ENCODE measurements around the gene NEK2. TPM values are rescaled to one million over a fixed set of nuclear protein-coding genes. Genes with fewer than 3 reads are reported as not detected.
"Not testable (repeated sequence)": the region's sequence is repeated elsewhere in the genome, so short reads cannot be mapped to it uniquely, and the experiment has no call there.

NEK2 gene
- total RNA-seq, 2 experiments from 2014 or later = 42.5 to 48.4 TPM

DNA sequence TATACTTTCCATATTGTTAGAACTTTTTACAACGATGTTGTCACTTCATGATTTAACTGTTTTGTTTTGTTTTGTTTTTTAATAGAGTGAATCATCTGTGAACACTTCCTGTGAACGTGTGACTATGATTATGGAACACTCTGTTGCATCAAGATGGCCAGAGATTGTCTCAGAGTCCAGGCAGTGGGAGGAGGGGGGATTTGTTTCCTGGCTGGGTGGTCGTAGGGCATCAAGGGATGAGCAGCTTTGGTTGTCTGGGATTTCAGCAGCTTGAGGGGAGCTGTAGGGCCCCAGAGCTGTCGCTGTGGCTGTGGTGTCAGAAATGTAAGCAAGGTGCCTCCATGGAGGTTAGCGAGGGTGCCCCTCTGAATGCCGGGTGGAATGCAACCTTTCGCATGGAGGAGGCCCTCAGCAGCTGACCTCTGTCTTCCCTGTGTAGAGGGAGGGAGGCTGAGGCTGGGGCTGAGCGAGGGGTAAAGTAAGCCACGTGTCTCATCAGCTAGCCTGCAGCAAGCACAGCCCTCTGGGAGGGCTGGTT is 21.4 kb downstream of the NEK2 start:
- no peak for ATAC-seq
- H3K27me3 Mint-ChIP-seq = no peaks in the 10 kb centered on the region
- CTCF ChIA-PET = interaction anchor here (1.0 to 4.9 kb wide), 12 partner anchors 14 to 273 kb away, joined by 3 to 63 read pairs (median 4); partner anchors contain the start of gene SLC30A1
- H3K4me3 Mint-ChIP-seq = no peak overlapping the region
- H3K27ac Mint-ChIP-seq = no peak overlapping the region
- peaks cover 4% of the 10 kb centered on the region for H3K4me1 Mint-ChIP-seq
- no peaks in the 10 kb centered on the region for H3K36me3 Mint-ChIP-seq
- H3K9me3 Mint-ChIP-seq (ENCODE audit: low read depth) = no peaks in the 10 kb centered on the region
- peak; percentile 39 for DNase-seq

DNA sequence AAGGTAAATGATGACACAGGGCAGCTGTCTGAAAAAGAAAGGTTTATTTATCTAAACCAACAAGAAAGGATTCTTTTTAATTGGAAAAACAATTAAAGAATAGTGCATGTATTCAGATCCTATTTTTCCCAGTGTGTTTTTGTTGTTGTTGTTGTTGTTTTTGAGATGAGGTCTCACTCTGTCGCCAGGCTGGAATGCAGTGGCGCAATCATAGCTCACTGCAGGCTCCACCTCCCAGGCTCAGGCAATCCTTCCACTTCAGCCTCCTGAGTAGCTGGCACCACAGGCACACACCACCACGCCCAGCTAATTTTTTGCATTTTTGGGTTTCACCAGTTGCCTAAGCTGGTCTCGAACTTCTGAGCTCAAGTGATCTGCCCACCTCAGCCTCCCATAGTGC is 22.1 kb downstream of the NEK2 start:
- Mint-ChIP-seq H3K9me3 (ENCODE audit: low read depth) (no peaks in the 10 kb centered on the region), H3K36me3 (no peaks in the 10 kb centered on the region), H3K4me3 (no peak overlapping the region), H3K4me1 (peaks cover 5% of the 10 kb centered on the region), H3K27ac (no peak overlapping the region), H3K27me3 (no peaks in the 10 kb centered on the region)
- no peak for DNase-seq
- ATAC-seq = no peak
- CTCF ChIA-PET = interaction anchor here (1.0 to 4.9 kb wide), 8 partner anchors 10 to 324 kb away, joined by 3 to 63 read pairs (median 6); partner anchors contain the start of gene SLC30A1

- Mint-ChIP-seq H3K9me3 (ENCODE audit: low read depth) (no peaks in the 10 kb centered on the region), H3K27ac (no peak overlapping the region), H3K4me3 (no peak overlapping the region), H3K4me1 (peaks cover 5% of the 10 kb centered on the region), H3K27me3 (no peaks in the 10 kb centered on the region), H3K36me3 (no peaks in the 10 kb centered on the region)
- DNase-seq (no peak), ATAC-seq (no peak)
- CTCF ChIA-PET = interaction anchor here (1.0 to 4.9 kb wide), 6 partner anchors 9 to 323 kb away, joined by 3 to 63 read pairs (median 3); partner anchors contain the start of gene SLC30A1
These were observed 23.1 kb downstream of the NEK2 start for GRCh38 chr1:211652371-211652770.

GRCh38 chr1:211650904-211651303 is 24.5 kb downstream of the NEK2 start:
- CTCF ChIA-PET = interaction anchor here (0.8 to 4.9 kb wide), 6 partner anchors 9 to 135 kb away, joined by 3 to 63 read pairs (median 5); partner anchors contain the start of gene SLC30A1
- H3K27ac Mint-ChIP-seq = no peak overlapping the region
- ATAC-seq (no peak), DNase-seq (no peak)
- no peaks in the 10 kb centered on the region for H3K9me3 Mint-ChIP-seq (ENCODE audit: low read depth)
- no peak overlapping the region for H3K4me3 Mint-ChIP-seq
- no peaks in the 10 kb centered on the region for H3K36me3 Mint-ChIP-seq
- peaks cover 5% of the 10 kb centered on the region for H3K27me3 Mint-ChIP-seq
- H3K4me1 Mint-ChIP-seq = peaks cover 5% of the 10 kb centered on the region

DNA sequence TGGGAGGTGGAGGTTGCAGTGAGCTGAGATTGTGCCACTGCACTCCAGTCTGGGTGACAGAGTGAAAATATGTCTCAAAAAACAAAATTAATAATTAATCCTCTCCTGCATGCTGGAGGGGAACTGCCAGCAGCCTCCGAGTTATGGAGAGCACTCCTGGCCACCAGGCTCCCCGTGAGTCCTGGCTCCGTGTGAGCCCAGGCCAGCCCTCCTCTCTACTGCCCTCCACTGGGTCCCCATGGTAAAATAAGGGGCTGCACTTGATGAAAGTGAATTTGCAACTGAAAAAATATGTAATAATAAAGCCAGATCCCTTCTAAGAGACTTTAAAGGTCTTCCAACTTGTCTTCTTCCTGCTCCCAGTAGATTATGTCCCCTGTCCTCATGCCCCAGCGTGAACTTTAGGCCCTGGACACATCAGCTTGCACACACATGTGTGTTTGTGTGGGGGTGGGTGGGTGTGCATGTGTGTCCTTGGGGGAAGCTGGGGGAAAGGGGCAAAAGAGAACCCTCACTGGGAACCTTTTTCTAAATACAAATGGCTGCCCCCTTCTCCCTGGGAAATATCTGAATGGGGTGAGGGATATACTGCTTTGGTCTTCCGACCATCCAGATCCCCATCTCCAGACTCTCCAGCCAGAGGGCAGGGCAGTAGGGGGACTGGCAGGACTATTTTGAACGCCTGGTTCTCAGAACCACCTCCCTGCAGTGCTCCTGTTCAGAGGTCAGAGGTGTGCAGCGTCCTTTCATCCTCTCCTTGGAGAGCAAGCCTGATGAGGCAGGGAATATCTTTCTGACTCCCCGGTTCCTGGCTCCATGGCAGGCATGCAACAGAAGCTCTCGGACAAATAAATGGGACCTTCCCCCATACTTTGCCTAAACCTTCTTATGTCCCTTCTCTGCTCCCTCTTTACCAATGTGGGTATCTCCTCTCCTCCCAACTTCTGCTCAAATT is 26.2 kb downstream of the NEK2 start:
- H3K27me3 Mint-ChIP-seq = peaks cover 5% of the 10 kb centered on the region
- peaks cover 5% of the 10 kb centered on the region for H3K4me1 Mint-ChIP-seq
- peak; percentile 85 for ATAC-seq
- no peaks in the 10 kb centered on the region for H3K9me3 Mint-ChIP-seq (ENCODE audit: low read depth)
- no peak overlapping the region for H3K27ac Mint-ChIP-seq
- H3K4me3 Mint-ChIP-seq = no peak overlapping the region
- peak; percentile 64 for DNase-seq
- CTCF ChIA-PET = interaction anchor here (0.7 to 1.8 kb wide), 9 partner anchors 8 to 171 kb away, joined by 3 to 7 read pairs (median 4); partner anchors contain the start of gene SLC30A1
- no peaks in the 10 kb centered on the region for H3K36me3 Mint-ChIP-seq

DNA sequence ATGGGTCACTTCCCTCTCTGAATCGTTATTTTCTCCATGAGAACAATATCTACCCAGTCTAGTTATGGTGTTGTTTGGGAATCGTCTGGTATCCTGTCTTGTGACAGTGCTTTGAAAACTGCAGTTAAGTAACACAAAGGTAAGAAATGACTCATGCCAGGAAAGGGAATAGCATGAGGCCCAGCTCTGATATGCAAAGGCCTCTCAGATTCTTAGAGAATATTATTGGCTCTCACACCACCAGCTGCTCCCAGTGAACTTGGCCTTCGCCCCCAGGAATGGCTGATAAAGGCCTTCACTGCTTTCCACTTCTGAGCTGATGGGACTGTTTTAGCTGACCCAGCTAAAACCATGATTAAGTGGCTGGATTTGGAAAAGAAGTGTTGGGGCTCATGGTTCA is 27.1 kb downstream of the NEK2 start:
- Mint-ChIP-seq H3K9me3 (ENCODE audit: low read depth) (no peaks in the 10 kb centered on the region), H3K27ac (no peak overlapping the region), H3K36me3 (no peaks in the 10 kb centered on the region), H3K4me3 (no peak overlapping the region), H3K27me3 (peaks cover 5% of the 10 kb centered on the region), H3K4me1 (peaks cover 8% of the 10 kb centered on the region)
- CTCF ChIA-PET = interaction anchor here (1.0 to 1.8 kb wide), 8 partner anchors 11 to 172 kb away, joined by 3 to 7 read pairs (median 4); partner anchors contain the start of gene SLC30A1
- ATAC-seq (no peak), DNase-seq (no peak)

DNA sequence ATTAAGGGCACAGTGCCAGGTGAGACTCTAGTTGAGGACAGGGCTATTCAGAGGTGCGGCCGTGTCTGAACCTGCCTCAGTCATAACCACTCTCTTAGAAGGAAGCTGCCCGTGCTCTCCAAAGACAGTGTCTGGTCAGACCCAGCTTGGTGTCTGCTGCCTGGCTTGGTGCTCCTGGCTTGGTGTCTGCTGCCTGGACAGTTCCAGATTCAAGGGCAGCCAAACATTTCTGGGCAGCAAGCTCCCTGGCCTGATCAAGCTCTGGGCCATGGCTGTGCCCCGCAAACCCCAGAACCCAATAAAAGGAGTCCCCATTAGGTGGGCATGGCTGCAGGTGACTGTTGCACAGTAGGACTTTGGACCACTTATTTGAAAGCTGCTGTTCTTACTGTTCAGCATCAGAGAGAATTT is 27.7 kb downstream of the NEK2 start:
- CTCF ChIA-PET = interaction anchor here (1.1 to 1.8 kb wide), 5 partner anchors 10 to 171 kb away, joined by 3 to 4 read pairs (median 4); no protein-coding TSS in a partner anchor
- DNase-seq = no peak
- Mint-ChIP-seq H3K27ac (no peak overlapping the region), H3K9me3 (ENCODE audit: low read depth) (no peaks in the 10 kb centered on the region), H3K27me3 (peaks cover 5% of the 10 kb centered on the region), H3K36me3 (no peaks in the 10 kb centered on the region), H3K4me1 (peaks cover 11% of the 10 kb centered on the region), H3K4me3 (no peak overlapping the region)
- ATAC-seq = no peak

GRCh38 chr1:211646566-211646965 is 28.9 kb downstream of the NEK2 start:
- CTCF ChIA-PET = interaction anchor here (1.7 kb wide), 1 partner anchor 170 kb away, joined by 4 read pairs; no protein-coding TSS in a partner anchor
- Mint-ChIP-seq H3K27me3 (peaks cover 5% of the 10 kb centered on the region), H3K9me3 (ENCODE audit: low read depth) (no peaks in the 10 kb centered on the region), H3K4me1 (peaks cover 11% of the 10 kb centered on the region), H3K36me3 (no peaks in the 10 kb centered on the region), H3K4me3 (no peak overlapping the region), H3K27ac (no peak overlapping the region)
- no peak for DNase-seq
- no peak for ATAC-seq

DNA sequence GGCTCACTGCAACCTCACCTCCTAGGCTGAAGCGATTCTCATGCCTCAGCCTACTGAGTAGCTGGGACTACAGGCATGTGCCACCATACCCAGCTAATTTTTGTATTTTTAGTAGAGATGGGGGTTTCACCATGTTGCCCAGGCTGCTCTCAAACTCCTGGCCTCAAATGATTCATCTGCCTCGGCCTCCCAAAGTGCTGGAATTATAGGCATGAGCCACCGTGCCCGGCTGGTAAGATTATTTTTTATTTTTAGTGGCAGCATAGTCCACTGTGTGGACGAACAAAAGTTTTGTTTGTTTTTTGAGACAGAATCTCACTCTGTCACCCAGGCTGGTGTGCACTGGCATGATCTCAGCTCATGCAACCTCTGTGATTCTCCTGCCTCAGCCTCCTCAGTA is 29.8 kb downstream of the NEK2 start:
- not testable (repeated sequence) for DNase-seq

GRCh38 chr1:211644653-211645052 is 30.8 kb downstream of the NEK2 start:
- Mint-ChIP-seq H3K9me3 (ENCODE audit: low read depth) (no peaks in the 10 kb centered on the region), H3K36me3 (no peaks in the 10 kb centered on the region), H3K27me3 (peaks cover 12% of the 10 kb centered on the region), H3K27ac (no peak overlapping the region), H3K4me1 (peaks cover 11% of the 10 kb centered on the region), H3K4me3 (no peak overlapping the region)
- CTCF ChIA-PET = interaction anchor here (1.0 kb wide), 1 partner anchor 11 kb away, joined by 3 read pairs; no protein-coding TSS in a partner anchor
- ATAC-seq (no peak), DNase-seq (no peak)

More for the DNA sequence above, 29.8 kb downstream of the NEK2 start:
- H3K4me3 Mint-ChIP-seq; ATAC-seq; H3K27ac Mint-ChIP-seq; H3K27me3 Mint-ChIP-seq; H3K9me3 Mint-ChIP-seq (ENCODE audit: low read depth); H3K36me3 Mint-ChIP-seq: not testable (repeated sequence)
- CTCF ChIA-PET = interaction anchor here (1.0 kb wide), 1 partner anchor 10 kb away, joined by 3 read pairs; no protein-coding TSS in a partner anchor
- H3K4me1 Mint-ChIP-seq = peaks cover 11% of the 10 kb centered on the region

DNA sequence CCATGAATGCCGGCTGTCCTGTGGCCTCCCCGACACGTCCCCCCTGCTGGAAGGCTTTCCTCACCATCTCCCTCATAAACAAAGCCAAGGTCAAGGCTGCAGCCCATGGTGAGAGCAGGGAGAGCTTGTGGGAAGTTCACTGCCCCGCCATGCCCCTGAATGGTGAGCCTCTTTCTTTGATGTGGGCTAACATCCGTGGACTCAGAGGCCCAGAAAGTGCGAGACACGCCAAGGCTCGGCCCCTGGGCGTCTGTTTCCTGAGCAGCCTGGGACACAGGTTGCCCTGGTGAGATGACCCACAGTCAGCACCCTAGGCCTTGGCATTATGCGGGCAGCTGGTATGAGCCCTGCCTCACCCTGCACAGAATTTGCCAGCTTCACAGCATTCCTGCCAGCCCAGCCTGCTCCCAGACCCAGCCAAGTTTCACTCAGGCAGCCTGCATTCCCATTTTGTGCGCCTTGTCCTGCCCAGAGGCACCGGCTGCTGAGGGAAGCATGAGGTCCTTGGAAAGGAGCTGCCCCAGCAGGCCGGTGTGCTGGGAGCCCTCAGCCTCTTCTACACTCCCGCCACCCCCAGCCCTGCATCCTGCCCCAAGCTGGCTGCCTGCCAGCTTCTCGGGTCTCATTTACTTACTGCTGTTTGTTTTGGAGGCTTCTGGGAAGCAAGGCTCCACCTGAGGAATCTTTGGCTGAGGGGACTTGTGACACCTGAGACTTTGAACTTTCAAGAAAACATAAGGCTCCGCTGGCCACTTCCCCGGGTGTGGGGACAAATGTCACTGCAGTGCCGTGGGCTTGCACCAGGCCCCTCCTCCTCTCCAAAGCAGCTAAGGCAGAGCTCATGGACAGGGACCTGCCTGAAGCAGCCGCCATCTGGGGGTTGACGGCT is 31.9 kb downstream of the NEK2 start:
- Mint-ChIP-seq H3K9me3 (ENCODE audit: low read depth) (no peaks in the 10 kb centered on the region), H3K4me3 (no peak overlapping the region), H3K27me3 (peaks cover 12% of the 10 kb centered on the region), H3K27ac (no peak overlapping the region), H3K4me1 (peaks cover 9% of the 10 kb centered on the region), H3K36me3 (no peaks in the 10 kb centered on the region)
- DNase-seq = peak; percentile 42
- ATAC-seq = peak; percentile 33
- CTCF ChIA-PET = interaction anchor here (1.2 to 2.0 kb wide), 7 partner anchors 9 to 129 kb away, joined by 3 to 8 read pairs (median 4); partner anchors contain the start of gene SLC30A1

- Mint-ChIP-seq H3K36me3 (no peaks in the 10 kb centered on the region), H3K9me3 (ENCODE audit: low read depth) (no peaks in the 10 kb centered on the region), H3K4me1 (peaks cover 9% of the 10 kb centered on the region), H3K27ac (no peak overlapping the region), H3K4me3 (no peak overlapping the region), H3K27me3 (peaks cover 12% of the 10 kb centered on the region)
- CTCF ChIA-PET = interaction anchor here (1.2 to 2.0 kb wide), 8 partner anchors 10 to 319 kb away, joined by 3 to 8 read pairs (median 4); partner anchors contain the start of gene SLC30A1
- DNase-seq = no peak
- ATAC-seq = no peak
These were observed 32.6 kb downstream of the NEK2 start for GRCh38 chr1:211642870-211643269.
